GM19372 (cell line): ENCODE measurements around the gene HDAC1.
"Not testable (repeated sequence)": the region's sequence is repeated elsewhere in the genome, so short reads cannot be mapped to it uniquely, and the experiment has no call there.

ENCODE experiments used
- ATAC-seq: cut with Tn5 transposase; IDR thresholded peaks from one replicate; pipeline ENCODE4 v1.9.1; 2021; ENCODE audit warnings: mild to moderate bottlenecking, low read depth, moderate library complexity; ENCODE audit not compliant: unreplicated experiment

HDAC1 gene

DNA sequence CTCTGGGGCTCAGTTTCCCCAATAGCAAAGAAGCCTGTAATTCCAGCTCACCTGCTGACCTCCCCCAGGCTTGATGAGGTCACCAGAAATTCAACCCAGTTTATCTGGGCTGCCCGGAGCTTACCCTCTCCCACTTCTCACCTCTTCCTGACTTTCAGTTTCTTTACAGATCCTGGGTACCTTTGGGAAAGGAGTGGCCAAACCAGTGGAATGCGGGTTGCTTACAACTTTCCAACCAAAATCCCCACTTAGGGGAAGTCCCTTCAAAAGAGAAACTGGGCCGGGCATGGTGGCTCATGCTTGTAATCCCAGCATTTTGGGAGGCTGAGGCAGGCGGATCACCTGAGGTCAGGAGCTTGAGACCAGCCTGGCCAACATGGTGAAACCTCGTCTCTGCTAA is 50.1 kb downstream of the HDAC1 start:
- ATAC-seq: no peak

DNA sequence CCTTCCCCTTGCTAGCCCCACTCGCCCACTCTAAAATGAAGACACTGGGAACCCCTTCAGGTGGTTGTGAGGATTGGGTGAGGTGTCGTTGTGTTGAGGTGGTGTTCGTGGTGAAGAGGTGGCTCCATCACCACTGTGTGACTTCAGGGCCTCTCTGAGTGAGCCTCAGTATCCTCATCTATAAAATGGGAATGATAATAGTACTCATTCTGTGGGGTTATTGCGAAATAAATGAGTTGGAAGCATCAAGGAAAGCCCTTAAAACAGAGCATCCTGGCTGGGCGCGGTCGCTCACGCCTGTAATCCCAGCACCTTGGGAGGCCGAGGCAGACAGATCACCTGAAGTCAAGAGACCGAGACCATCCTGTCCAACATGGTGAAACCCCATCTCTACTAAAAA is 50.8 kb downstream of the HDAC1 start:
- ATAC-seq: no peak

DNA sequence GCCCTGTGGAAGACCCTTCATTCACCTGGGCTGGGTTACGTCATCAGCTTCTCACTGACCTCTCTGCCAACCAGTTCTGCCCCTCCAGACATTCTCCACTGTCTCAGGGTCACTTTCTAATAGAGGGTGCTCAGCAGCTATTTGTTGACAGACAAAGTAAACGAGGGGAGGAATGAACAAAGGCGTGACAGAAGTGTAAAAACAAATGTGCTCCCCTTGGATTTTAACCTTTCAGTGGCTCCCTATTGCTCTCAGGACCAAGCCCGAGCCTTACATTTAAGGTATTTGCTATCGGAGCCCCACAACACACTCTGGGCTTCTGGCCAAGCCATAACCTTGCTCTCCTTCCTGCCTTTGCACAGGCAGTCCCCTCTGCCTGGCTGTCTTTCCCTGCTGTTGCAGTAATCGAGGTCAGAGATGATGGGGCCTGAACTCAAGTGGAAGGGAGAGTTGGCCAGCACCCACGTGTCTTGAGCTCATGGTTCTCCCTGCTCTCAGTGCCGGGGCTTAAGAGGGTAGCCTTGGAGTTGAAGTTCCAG is 53.5 kb downstream of the HDAC1 start:
- no peak for ATAC-seq

DNA sequence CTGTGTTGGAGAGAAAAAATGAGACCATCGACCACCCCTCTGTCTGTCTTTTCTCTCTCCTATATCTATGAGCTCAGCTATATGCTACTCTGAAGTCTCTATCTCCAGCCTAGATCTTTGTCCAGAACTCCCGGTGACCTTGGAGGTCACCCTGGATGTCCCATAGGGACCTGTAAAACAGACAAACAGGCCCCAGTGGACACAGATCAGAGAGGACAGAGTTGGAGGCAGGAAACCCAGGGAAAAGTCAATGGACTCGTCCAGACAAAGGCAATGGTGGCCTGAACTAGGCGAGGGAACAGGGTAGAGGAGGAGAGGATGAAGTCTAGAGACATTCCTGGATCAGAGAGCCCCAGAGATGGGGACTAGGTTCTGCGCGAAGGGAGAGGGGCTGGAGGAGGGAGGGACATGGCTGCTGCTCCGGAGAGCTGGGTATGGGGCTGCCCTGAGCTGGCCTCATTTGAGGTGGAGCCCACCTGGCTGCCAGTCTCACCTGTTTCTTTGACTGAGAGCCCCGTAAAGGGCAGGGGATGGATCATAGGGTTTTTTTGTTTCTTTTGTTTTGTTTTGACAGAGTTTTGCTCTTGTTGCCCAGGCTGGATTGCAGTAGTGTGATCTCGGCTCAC is 54.8 kb downstream of the HDAC1 start:
- no peak for ATAC-seq

DNA sequence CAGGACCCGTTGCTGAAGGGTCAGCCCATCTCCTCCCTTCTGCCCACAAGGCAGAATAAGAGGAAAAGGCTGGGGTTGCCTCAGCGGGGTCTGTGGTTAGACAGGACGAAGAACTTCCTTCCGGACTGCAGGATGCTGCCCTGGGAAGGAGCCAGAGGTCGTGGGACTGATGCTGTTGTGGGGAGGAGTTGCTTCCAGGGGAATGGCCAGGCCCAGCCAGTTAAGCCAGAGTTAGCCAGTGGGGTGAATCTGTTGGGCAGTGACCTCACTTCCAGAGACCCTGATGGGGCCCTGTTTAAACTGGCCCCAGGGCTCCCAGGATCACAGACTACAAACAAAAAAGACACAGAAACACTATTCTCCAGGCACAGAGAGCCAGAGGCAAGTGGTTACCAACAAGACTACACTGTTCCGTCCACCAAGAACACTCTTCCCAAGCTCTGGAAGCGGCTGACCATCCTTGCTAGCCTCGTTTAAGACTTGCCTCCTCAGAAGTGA is 57.4 kb downstream of the HDAC1 start:
- ATAC-seq: no peak

DNA sequence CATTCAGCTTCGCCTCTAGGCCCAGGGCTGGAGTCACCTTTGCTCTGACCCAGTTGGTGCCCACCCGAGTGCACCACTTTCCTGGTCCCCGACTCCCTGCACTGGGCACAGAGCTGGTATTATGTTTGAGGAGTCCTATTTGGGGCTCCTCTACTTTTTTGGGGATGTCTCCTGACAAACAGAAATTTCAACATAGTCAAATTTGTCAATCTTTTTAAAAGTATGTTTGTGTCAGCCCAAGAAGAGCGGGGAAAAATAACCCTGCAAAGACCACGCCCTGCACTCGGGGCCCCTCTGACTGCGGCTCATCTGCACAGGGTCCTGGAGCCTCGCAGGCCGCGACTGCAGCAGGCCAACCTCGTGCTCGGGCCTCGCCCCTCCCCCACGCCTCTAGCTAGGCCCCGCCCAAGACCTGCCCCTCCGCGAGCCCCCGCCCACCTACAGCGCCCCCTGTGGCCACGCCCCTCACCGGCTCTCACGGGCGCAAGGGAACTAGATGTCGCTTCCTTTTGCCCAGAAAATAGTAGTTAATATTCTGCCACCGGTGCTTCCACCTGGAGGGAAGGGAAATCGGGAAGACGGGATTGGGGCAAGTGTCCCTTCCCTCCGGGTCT is 59.0 kb downstream of the HDAC1 start:
- ATAC-seq: peak; percentile 38

DNA sequence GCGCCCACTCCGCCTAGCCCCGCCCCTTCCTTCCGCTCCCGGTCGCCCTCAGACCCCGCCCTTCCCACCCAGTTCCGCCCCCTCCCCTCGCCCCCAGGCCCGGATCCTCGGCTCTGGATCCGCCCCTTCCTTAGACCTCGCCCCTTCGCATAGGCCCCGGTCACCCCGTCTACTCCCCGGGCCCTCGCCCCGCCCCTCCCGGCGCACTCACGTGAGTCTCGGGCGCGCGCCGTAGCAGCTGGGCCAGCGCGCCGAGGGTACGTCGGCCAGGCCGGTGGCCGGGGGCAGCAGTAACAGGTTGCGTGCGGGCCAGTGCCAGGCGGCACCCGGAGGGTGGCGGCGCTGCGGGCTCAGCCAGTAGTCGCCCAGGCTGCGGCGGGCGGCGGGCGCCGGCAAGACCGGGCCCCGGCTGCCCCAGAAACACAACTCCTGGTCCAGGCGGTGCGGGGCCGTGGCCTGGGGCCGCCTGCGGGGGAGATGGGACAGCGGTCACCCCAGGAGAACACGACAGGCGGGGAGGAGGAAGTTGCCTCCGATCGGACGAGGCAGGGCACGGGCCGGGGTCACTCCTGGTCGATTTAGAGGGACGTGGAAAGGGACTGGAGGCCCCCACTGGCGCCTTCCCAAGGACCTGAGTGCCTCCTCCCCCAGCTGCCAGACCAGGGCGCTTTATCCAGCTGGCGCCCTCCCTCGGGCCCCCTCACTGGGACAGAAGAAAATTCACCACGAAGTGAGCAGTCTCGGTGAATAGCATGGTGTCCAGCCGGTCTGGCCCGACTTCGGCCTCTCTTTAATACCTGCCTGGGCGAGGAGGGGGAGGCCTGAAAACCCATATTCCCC is 59.7 kb downstream of the HDAC1 start:
- ATAC-seq: peak; percentile 85

DNA sequence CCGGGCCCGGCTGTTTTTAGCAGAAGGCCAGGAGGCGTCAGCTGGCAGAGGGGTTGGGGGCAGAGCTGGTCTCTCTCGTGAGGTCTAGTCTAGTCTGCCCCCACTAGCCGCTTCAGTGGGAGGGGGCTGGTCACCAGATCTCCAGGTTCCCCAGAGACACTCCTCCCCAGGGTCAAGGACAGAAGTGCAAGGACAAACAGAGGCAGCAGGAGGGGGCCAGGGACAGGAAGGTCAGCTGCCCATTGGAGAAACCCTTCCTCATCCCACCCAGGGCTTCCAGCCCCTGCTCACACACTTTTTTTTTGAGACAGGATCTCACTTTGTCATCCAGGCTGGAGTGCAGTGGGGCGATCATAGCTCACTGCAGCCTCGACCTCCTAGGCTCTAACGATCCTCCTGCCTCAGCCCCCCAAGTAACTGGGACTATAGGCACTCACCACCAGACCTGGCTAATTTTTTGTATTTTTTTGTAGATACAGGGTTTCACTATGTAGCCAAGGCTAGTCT is 60.4 kb downstream of the HDAC1 start:
- ATAC-seq: no peak

DNA sequence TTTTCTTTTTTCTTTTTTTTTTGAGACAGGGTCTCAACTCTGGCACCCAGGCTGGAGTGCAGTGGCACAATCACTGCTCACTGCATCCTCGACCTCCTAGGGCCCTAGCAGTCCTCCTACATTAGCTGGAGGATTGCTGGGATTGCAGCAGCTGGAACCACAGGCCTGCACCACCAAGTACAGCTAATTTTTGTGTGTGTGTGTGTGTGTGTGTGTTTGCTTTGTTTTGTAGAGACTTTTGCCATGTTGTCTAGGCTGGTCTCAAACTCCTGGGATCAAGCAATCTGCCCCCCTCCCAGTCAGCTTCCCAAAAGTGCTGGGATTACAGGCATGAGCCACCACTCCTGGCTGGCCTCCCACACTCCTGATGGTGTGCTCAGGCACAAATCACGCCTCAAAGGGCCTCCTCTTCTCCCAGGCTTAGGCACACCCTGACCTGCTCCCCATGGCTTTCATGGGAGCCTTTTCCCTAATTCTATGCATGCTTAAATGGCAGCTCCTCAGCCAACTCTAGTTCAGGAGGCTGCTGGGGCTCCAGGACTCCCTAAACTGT is 61.0 kb downstream of the HDAC1 start:
- ATAC-seq: no peak

DNA sequence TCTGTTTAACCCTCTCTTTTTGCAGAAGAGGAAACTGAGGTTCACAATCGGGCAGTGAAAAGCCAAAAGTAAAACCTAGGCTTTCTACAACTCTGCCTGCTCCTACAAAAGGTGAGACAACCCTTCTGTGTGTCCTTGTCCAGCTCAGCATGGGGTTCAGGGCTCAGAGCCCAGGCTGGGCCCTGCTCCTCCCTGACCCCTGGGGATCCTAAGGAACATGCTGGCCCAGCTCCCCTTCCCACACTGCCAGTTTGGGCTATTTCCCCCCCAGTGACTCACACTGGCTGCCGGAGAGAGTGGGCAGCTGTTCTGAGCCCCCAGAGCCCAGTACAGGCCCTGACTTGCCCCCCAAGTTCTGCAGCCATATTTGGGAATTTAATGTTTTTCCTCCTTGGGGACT is 61.5 kb downstream of the HDAC1 start:
- no peak for ATAC-seq

DNA sequence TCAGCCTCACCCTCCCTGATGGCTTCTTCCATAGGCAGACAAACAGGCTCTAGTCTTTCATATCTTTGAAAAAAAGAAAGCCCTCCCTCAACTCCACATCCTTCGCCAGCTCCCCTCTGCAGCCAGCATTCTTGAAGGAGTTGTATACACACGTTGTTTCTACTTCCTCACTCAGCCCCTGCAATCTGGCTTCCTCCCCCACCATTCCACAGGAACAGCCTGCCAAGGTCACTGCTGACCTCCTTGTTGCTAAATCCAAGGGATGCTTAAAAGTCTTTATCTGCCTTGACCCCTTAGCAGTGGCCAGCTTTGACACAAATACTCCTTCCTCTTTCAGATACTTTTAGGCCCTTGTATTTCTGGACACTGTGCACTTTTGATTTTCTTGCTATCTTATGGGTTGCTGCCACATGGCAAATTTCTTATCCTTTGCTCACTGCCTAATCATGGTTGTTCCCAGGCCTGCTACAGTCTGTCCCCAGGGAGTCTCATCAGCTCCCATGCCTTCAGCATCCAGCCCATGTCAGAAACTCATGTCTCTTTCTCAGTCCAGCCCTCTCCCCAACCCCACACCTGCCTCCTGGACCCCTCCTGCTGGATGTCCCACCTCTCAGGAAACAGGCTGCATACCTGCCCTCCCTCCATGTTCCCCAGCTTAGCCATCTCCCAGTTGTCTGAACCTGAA is 62.1 kb downstream of the HDAC1 start:
- no peak for ATAC-seq

DNA sequence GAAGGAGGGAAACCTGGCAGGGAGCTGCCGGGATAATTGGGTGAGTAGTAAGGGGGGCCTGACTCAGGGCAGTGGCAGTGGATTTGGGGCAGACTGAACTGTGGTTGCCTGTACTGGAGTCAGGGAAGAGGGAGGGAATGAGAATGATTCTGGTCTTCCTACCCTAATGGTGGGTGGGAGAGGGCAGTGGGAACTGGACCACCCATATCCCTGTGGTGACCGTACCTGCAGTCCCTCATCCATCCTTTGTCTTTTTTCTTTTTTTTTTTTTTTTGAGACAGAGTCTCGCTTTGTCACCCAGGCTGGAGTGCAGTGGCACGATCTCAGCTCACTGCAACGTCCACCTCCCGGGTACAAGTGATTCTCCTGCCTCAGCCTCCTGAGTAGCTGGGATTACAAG is 63.9 kb downstream of the HDAC1 start:
- ATAC-seq: not testable (repeated sequence)

DNA sequence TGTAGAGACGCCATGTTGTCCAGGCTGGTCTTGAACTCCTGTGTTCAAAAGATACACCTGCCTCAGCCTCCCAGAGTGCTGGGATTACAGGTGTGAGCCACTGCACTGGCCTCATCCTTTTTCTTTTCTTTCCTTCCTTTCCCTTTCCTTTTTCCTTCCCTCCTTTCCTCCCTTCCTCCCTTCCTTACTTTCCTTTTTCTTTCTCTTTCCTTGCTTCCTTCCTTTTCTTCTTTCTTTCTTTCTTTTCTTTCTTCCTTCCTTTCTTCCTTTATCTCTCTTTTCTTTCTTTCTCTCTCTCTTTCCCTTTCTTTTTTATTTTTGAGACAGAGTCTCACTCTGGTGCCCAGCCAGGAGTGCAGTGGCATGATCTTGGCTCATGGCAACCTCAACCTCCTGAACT is 64.6 kb downstream of the HDAC1 start:
- no peak for ATAC-seq

DNA sequence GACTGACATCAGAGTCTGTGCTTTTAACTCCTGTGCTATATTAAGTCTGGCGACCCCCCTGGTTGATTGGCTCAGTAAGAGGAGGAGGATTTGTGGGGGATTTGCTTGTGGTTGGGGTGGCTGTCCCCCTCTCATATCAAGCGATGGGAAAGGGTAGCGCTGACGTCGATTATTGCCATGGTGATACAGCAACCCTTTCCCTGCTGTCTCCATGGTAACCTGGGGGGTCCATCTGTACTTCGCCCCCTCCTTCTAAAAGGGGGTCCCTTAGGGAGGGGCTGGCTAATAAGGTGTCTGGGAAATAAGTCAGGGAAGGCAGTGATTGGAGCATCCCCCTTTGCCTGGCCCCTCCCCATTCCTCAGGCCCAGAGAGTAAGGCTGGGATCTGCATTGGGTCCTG is 65.7 kb downstream of the HDAC1 start:
- ATAC-seq: no peak

DNA sequence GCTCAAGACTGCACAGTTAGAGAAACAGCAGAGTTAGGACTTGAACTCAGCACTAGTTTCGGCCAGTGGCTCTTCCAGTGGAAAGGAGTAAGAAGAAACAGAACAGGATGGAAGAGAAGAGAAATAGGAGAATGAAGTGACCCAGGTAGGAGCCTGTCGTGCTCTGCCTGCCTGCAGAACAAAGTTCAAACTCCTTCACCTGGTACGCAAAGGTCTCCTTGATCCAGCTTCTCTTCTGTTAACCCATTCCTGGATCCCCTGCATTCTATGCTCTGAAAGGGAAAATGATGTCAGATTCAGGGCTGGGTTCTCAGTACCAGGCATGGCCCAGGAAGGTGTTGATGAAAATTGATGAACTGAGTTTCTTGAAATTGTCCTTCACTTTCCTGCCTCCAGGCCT is 66.6 kb downstream of the HDAC1 start:
- ATAC-seq: no peak

DNA sequence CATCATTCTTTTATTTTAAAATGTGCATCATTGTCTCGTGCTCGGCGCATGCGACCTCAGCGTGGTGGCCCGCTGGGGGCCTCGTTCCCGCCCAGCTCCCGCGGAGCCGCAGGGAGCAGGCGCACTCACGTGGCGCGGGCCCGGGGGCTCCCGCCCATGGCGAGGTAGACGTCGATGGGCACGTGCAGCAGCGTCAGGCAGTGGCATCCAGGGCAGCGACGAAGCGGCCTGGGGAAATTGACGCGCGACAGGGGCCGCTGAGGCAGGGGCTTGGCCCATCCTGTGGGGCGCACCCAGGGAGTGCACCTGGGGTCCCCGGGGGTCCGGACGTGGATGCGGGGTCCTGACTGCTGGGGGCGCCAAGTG is 69.4 kb downstream of the HDAC1 start:
- ATAC-seq: no peak

DNA sequence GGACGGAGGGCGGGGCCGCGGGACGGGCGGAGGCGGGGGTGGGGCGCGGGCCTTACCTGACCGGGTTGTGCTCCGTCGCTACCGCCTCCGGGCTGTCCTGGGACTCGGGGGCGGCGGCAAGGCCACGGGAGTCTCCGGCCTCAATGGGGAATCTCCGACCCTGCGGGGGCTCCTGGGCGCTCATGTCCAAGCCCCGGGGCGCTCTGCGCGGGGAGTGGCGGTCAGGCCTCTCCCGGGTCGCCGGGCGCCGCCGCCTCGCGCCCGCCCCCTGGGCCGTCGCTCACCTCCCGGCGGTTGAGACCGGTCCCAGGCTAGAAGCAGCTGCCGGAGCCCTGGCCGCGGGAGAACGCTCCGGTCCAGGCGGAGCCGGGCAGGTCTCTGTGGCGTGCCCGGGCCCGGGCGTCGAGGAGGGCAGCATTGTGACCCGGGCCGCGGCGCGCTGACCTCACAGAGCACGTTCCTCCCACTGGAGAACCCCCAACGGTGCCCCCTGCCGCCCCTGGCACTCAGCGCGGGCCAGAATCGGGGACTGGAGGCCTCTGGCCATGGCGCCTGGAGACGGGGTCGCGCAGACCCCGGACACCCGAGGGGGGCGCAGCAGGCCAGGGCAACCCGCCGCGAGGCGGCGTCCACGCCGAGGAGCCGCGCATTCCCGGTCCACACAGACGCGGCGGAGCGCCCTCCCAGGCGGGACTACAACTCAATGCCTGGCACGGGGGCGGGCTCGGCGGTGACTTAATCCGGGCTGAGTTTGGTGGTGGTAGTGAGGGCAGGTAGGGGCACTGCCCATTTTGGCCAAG is 70.0 kb downstream of the HDAC1 start:
- ATAC-seq: no peak

DNA sequence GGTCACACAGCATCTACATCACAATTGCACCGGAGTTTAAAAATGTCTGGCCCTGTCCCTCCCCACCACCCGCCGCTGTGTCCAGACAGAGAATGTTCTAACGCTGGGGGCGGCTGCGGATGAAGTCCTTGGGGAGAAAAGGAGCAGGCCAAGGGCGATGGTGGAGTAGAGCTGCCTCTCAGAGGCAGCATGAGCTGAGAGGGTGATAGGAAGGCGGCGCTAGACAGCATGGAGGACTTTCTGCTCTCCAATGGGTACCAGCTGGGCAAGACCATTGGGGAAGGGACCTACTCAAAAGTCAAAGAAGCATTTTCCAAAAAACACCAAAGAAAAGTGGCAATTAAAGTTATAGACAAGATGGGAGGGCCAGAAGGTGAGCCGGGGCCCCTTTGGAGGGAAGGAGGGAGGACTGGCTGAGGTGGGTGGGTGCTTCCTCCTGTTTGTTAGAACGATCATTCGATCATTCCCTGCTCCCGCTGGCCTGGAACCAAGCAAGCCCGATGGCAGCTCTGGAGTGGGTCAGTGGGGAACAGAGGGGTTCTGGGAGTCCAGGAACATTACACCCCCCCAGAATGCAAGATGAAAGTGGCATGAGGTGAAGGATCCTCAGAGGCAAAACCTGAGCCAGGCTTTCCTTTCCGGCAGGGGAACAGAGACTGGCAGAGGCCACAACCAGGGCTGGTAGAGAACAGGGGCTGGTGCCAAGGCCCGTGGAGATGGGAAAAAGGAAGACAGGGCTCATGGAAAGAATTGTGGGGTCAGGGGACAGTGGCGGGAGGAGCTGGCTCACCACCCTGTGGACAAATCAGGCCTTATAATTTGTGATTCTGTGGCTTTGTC is 70.8 kb downstream of the HDAC1 start, which contains the start of the genes FAM229A and TSSK3:
FAM229A (minus strand) TSS at position 12 of the 840 bp plus-strand sequence. CDS start 394 bp downstream, outside the sequence.
TSSK3 (plus strand) TSS at position 66 of the 840 bp plus-strand sequence; CDS start at position 229, 163 bp downstream.
- ATAC-seq: no peak
